Measurements from ENCODE around the gene GPC2.

DNA sequence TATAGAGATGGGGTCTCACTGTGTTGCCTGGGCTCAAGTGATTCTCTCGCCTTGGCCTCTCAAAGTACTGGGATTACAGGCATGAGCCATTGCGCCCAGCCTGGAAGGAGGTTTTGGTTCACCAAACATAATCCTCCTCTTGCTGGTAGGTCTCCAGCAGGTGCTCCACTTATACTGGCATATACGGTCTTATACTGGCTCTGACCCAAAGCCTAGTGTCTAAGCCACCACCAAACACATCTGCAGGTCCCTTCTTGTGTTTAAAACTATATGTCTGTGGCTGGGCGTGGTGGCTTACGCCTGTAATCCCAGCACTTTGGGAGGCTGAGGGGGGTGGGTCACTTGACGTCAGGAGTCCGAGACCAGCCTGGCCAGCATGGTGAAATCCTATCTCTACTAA, 45.1 kb downstream of the GPC2 start:
- TF ChIP-seq, protein P1, sequence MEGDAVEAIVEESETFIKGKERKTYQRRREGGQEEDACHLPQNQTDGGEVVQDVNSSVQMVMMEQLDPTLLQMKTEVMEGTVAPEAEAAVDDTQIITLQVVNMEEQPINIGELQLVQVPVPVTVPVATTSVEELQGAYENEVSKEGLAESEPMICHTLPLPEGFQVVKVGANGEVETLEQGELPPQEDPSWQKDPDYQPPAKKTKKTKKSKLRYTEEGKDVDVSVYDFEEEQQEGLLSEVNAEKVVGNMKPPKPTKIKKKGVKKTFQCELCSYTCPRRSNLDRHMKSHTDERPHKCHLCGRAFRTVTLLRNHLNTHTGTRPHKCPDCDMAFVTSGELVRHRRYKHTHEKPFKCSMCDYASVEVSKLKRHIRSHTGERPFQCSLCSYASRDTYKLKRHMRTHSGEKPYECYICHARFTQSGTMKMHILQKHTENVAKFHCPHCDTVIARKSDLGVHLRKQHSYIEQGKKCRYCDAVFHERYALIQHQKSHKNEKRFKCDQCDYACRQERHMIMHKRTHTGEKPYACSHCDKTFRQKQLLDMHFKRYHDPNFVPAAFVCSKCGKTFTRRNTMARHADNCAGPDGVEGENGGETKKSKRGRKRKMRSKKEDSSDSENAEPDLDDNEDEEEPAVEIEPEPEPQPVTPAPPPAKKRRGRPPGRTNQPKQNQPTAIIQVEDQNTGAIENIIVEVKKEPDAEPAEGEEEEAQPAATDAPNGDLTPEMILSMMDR (IDR thresholded peaks at IDR 0.05; ENCODE audit: borderline replicate concordance, extremely low read depth, low read length, poor library complexity, severe bottlenecking), result no peak
- TF ChIP-seq EZH2 (IDR thresholded peaks at IDR 0.05; ENCODE audit: borderline replicate concordance, low read depth, low read length, severe bottlenecking), result no peak

Measured in DND-41 (cell line).